ENCODE results near the gene GRIA4.

DNA sequence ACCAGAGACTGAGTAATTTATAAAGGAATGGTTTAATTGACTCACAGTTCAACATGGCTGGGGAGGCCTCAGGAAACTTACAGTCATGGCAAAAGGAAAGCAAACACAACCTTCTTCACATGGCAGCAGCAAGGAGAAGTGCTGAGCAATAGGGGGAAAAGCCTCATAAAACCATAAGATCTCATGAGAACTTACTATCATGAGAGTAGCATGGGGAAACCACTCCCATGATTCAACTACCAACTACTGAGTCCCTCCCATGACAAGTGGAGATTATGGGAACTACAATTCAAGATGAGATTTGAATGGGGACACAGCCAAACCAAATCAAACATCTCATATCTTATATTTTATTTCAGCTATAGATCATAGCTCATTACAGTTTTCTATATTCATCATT, 33.0 kb downstream of the GRIA4 start:
- no peak for TF ChIP-seq POLR2A (IDR thresholded peaks at IDR 0.05)
- TF ChIP-seq, protein P1, sequence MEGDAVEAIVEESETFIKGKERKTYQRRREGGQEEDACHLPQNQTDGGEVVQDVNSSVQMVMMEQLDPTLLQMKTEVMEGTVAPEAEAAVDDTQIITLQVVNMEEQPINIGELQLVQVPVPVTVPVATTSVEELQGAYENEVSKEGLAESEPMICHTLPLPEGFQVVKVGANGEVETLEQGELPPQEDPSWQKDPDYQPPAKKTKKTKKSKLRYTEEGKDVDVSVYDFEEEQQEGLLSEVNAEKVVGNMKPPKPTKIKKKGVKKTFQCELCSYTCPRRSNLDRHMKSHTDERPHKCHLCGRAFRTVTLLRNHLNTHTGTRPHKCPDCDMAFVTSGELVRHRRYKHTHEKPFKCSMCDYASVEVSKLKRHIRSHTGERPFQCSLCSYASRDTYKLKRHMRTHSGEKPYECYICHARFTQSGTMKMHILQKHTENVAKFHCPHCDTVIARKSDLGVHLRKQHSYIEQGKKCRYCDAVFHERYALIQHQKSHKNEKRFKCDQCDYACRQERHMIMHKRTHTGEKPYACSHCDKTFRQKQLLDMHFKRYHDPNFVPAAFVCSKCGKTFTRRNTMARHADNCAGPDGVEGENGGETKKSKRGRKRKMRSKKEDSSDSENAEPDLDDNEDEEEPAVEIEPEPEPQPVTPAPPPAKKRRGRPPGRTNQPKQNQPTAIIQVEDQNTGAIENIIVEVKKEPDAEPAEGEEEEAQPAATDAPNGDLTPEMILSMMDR (IDR thresholded peaks at IDR 0.05), result no peak
- no peak for TF ChIP-seq POLR2AphosphoS5 (IDR thresholded peaks at IDR 0.05; ENCODE audit: insufficient read depth in 1 of 2, low read depth in 1 of 2)
